MCF 10A (cell line): Measurements from ENCODE around the gene TLCD2. TPM values are rescaled to one million over a fixed set of nuclear protein-coding genes. Genes with fewer than 3 reads are reported as not detected.
"Not testable (repeated sequence)": the region's sequence is repeated elsewhere in the genome, so short reads cannot be mapped to it uniquely, and the experiment has no call there.

Experiments used
- BruUV-seq: library from RNA; stranded (reverse); fragments of 400-500 nt; replicated peaks from 2 replicates; lab custom pipeline; 2021; lab: Mats Ljungman, UMichigan
- CTCF ChIA-PET: fragments of 300-600 bp; sonication (Branson Sonifier 250); formaldehyde crosslinking; extraction: SDS; loops from one replicate; lab custom pipeline; 2021; ENCODE audit warnings: antibody characterized with exemption, inconsistent platforms; lab: Yijun Ruan, JAX
- POLR2A ChIA-PET: fragments of 300-600, 350-650 bp; sonication (Branson Sonifier 250); formaldehyde crosslinking; extraction: SDS; loops from one replicate; lab custom pipeline; 2020; ENCODE audit warnings: antibody characterized with exemption, inconsistent platforms; lab: Yijun Ruan, JAX
- DNase-seq: peaks from one replicate; pipeline ENCODE4 v3.0.0-alpha.2; 2018; ENCODE audit not compliant: unreplicated experiment
- H3K27ac Mint-ChIP-seq: one replicate; pipeline ENCODE4 v1.8.0; 2022; ENCODE audit warnings: mild to moderate bottlenecking, low read depth, mixed read lengths; ENCODE audit not compliant: unreplicated experiment
- H3K27me3 Mint-ChIP-seq: one replicate; pipeline ENCODE4 v1.8.0; 2022; ENCODE audit warnings: mixed read lengths; ENCODE audit not compliant: insufficient read depth, unreplicated experiment
- H3K36me3 Mint-ChIP-seq: one replicate; pipeline ENCODE4 v1.8.0; 2022; ENCODE audit warnings: mild to moderate bottlenecking, moderate library complexity, mixed read lengths; ENCODE audit not compliant: insufficient read depth, unreplicated experiment
- H3K4me1 Mint-ChIP-seq: one replicate; pipeline ENCODE4 v1.8.0; 2022; ENCODE audit warnings: mixed read lengths; ENCODE audit not compliant: insufficient read depth, unreplicated experiment
- H3K4me3 Mint-ChIP-seq: one replicate; pipeline ENCODE4 v1.8.0; 2022; ENCODE audit warnings: mild to moderate bottlenecking, moderate library complexity, mixed read lengths; ENCODE audit not compliant: unreplicated experiment
- H3K9me3 Mint-ChIP-seq: one replicate; pipeline ENCODE4 v1.8.0; 2022; ENCODE audit warnings: mixed read lengths; ENCODE audit not compliant: unreplicated experiment
- CTCF ChIP-seq: fragments of 200-600 bp; IDR thresholded peaks from one replicate; pipeline ENCODE4 v1.8.0; 2022; ENCODE audit warnings: antibody characterized with exemption, mild to moderate bottlenecking; ENCODE audit not compliant: unreplicated experiment
- intact Hi-C: fragments of 100-400 bp; cut with micrococcal nuclease; formaldehyde crosslinking; loops from 2 replicates; pipeline ENCODE4 v1.14.1; 2022
- total RNA-seq: library from RNA; stranded (reverse); gene quantifications from 2 replicates; pipeline ENCODE4 v1.2.3, GENCODE V29; 2022

TLCD2 gene
- total RNA-seq, 1 experiment from 2014 or later: 2.5 TPM

- peak; percentile 69 for DNase-seq
- H3K36me3 Mint-ChIP-seq: peaks cover 23% of the 10 kb centered on the region
- H3K4me3 Mint-ChIP-seq: peak within 1 kb of the TSS; percentile 65
- no peaks in the 10 kb centered on the region for H3K27me3 Mint-ChIP-seq
- H3K9me3 Mint-ChIP-seq: no peaks in the 10 kb centered on the region
- intact Hi-C loops: no loop called here
- CTCF ChIA-PET: interaction anchor here (1.3 to 8.9 kb wide), 2 partner anchors 16 to 60 kb away, joined by 5 to 211 read pairs; no protein-coding TSS in a partner anchor
- BruUV-seq: no TSS peak
- no peak for TF ChIP-seq CTCF
- H3K4me1 Mint-ChIP-seq: peaks cover 12% of the 10 kb centered on the region
- no peak within 1 kb of the TSS for H3K27ac Mint-ChIP-seq
- POLR2A ChIA-PET: interaction anchor here (0.6 to 2.7 kb wide), 11 partner anchors 8 to 136 kb away, joined by 3 to 14 read pairs (median 5); partner anchors contain the start of gene SMYD4
Observed at GRCh38 chr17:1724351-1724868, 14.2 kb upstream of the TLCD2 start, which contains the start of gene WDR81. Gene WDR81 (plus strand): TSS chr17:1724704. CDS start chr17:1724960, 256 bp downstream.

GRCh38 chr17:1722022-1722421 is 11.8 kb upstream of the TLCD2 start:
- H3K4me1 Mint-ChIP-seq, DNase-seq, H3K9me3 Mint-ChIP-seq, H3K27me3 Mint-ChIP-seq, H3K36me3 Mint-ChIP-seq, intact Hi-C loops, H3K27ac Mint-ChIP-seq, BruUV-seq, H3K4me3 Mint-ChIP-seq: not testable (repeated sequence)
- CTCF ChIA-PET: interaction anchor here (0.6 to 8.9 kb wide), 22 partner anchors 8 to 453 kb away, joined by 3 to 211 read pairs (median 4); no protein-coding TSS in a partner anchor
- POLR2A ChIA-PET: interaction anchor here (1.5 to 3.3 kb wide), 5 partner anchors 48 to 108 kb away, joined by 6 to 20 read pairs (median 8); partner anchors contain the start of genes RPA1 and SMYD4

GRCh38 chr17:1720856-1721386 is 10.7 kb upstream of the TLCD2 start:
- H3K27ac Mint-ChIP-seq: no peak overlapping the region
- H3K4me3 Mint-ChIP-seq: no peak overlapping the region
- ChIA-PET POLR2A (interaction anchor here (0.6 to 3.3 kb wide), 9 partner anchors 8 to 248 kb away, joined by 3 to 20 read pairs (median 6); partner anchors contain the start of genes RPA1 and SMYD4), CTCF (interaction anchor here (0.6 to 8.9 kb wide), 34 partner anchors 9 to 509 kb away, joined by 3 to 211 read pairs (median 5); partner anchors contain the start of gene SMYD4)
- peaks cover 5% of the 10 kb centered on the region for H3K36me3 Mint-ChIP-seq
- BruUV-seq: no TSS peak
- no peaks in the 10 kb centered on the region for H3K27me3 Mint-ChIP-seq
- DNase-seq: peak; percentile 70
- peaks cover 10% of the 10 kb centered on the region for H3K4me1 Mint-ChIP-seq
- peak; percentile 94 for TF ChIP-seq CTCF
- intact Hi-C loops: loop anchor here (1.0 kb wide), 2 partner anchors 63 to 144 kb away; no protein-coding TSS in a partner anchor
- H3K9me3 Mint-ChIP-seq: no peaks in the 10 kb centered on the region

GRCh38 chr17:1718362-1719165 is 8.4 kb upstream of the TLCD2 start:
- peaks cover 5% of the 10 kb centered on the region for H3K36me3 Mint-ChIP-seq
- no TSS peak for BruUV-seq
- no peak for DNase-seq
- intact Hi-C loops: loop anchor here (5.0 to 10.0 kb wide), 2 partner anchors 144 to 309 kb away; partner anchors contain the start of gene RTN4RL1
- CTCF ChIA-PET: interaction anchor here (0.6 to 8.9 kb wide), 7 partner anchors 47 to 307 kb away, joined by 3 to 211 read pairs (median 4); no protein-coding TSS in a partner anchor
- H3K4me1 Mint-ChIP-seq: peaks cover 14% of the 10 kb centered on the region
- peak overlapping the region; percentile 93 for H3K27ac Mint-ChIP-seq
- no peak for TF ChIP-seq CTCF
- no peaks in the 10 kb centered on the region for H3K27me3 Mint-ChIP-seq
- POLR2A ChIA-PET: interaction anchor here (0.6 to 5.6 kb wide), 4 partner anchors 69 to 96 kb away, joined by 4 to 44 read pairs (median 13); no protein-coding TSS in a partner anchor
- H3K4me3 Mint-ChIP-seq: peak overlapping the region; percentile 87
- H3K9me3 Mint-ChIP-seq: no peaks in the 10 kb centered on the region
